ENCODE results near the gene PAPPA2.

The PAPPA2 gene

GRCh38 chr1:176603696-176604095 is 140.7 kb downstream of the PAPPA2 start:
- TF ChIP-seq, protein P1, sequence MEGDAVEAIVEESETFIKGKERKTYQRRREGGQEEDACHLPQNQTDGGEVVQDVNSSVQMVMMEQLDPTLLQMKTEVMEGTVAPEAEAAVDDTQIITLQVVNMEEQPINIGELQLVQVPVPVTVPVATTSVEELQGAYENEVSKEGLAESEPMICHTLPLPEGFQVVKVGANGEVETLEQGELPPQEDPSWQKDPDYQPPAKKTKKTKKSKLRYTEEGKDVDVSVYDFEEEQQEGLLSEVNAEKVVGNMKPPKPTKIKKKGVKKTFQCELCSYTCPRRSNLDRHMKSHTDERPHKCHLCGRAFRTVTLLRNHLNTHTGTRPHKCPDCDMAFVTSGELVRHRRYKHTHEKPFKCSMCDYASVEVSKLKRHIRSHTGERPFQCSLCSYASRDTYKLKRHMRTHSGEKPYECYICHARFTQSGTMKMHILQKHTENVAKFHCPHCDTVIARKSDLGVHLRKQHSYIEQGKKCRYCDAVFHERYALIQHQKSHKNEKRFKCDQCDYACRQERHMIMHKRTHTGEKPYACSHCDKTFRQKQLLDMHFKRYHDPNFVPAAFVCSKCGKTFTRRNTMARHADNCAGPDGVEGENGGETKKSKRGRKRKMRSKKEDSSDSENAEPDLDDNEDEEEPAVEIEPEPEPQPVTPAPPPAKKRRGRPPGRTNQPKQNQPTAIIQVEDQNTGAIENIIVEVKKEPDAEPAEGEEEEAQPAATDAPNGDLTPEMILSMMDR (IDR thresholded peaks at IDR 0.05; ENCODE audit: extremely low read depth, insufficient read depth, missing control alignments): no peak
- in situ Hi-C loops (cut with MboI; ENCODE audit: low pct_unique_long_range_greater_than_20kb, low sequenced_read_pairs, unreplicated experiment): no loop called here
- DNase-seq (ENCODE audit: low spot score): no peak

- no peak for DNase-seq (ENCODE audit: low spot score)
- TF ChIP-seq, protein P1 (IDR thresholded peaks at IDR 0.05; ENCODE audit: extremely low read depth, insufficient read depth, missing control alignments): no peak
- in situ Hi-C loops (cut with MboI; ENCODE audit: low pct_unique_long_range_greater_than_20kb, low sequenced_read_pairs, unreplicated experiment): no loop called here
Observed at GRCh38 chr1:176604461-176604860, 141.5 kb downstream of the PAPPA2 start.

DNA sequence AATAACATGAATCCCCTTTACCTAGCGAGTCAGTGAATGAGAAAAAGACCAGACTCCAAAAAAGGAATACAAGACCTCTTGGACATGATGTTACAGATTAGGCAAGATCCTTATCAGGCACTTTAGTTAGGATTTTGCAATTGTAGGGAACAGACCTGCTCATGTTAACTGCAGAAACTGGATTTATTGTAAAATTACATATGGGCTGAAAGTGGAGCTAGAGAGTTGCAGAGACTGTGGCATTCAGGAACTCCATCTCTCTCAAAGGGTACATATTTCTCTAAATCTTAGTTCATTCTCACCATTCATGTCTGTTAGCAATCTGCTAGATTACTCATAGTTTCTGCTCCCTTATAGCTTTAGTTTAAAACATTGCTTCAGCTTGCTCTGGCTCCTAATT is 142.2 kb downstream of the PAPPA2 start:
- TF ChIP-seq, protein P1 (IDR thresholded peaks at IDR 0.05; ENCODE audit: extremely low read depth, insufficient read depth, missing control alignments): no peak
- in situ Hi-C loops (cut with MboI; ENCODE audit: low pct_unique_long_range_greater_than_20kb, low sequenced_read_pairs, unreplicated experiment): no loop called here
- DNase-seq (ENCODE audit: low spot score): no peak

- no peak for DNase-seq (ENCODE audit: low spot score)
- TF ChIP-seq, protein P1 (IDR thresholded peaks at IDR 0.05; ENCODE audit: extremely low read depth, insufficient read depth, missing control alignments): no peak
- in situ Hi-C loops (cut with MboI; ENCODE audit: low pct_unique_long_range_greater_than_20kb, low sequenced_read_pairs, unreplicated experiment): no loop called here
Observed at GRCh38 chr1:176609556-176610408, 146.8 kb downstream of the PAPPA2 start.

DNA sequence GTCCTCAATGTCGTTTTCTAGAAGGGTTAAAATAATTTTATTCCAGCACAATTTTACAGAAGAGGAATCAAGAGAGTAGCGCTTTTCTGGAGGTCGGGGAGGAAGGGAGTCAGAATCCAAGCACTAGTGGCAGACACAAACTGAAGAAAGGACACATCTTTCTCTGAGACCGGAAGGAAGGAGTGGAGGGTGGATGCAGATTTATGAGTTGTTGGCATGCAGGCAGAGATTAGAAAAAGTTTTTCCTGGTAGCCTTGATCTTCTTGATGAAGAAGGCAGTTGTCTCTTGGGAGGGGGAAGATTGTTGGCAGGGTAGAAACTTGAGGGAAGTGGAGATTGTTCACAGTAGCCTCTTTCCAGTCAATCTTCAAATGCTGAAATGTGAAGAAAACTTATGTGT is 149.8 kb downstream of the PAPPA2 start:
- in situ Hi-C loops (cut with MboI; ENCODE audit: low pct_unique_long_range_greater_than_20kb, low sequenced_read_pairs, unreplicated experiment): no loop called here
- no peak for DNase-seq (ENCODE audit: low spot score)
- TF ChIP-seq, protein P1 (IDR thresholded peaks at IDR 0.05; ENCODE audit: extremely low read depth, insufficient read depth, missing control alignments): no peak

DNA sequence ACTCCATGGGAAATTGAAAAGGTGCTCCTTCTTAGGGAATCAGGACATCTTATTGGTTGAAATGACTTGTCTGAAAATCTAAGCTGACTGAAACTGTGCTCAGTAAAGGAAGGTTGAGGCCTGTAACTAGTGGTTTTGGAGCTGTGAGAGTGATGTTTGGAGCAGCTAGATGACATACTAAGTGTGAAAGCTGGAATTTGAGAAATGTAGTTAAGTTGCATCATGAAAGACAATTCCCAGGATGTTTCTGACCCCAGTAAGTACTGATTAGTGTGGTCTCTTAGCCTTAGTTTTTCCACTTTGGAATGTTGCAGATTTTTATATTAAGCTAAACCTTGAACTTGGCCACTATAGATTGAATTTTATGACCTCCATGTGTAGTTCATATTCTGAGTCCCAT is 154.9 kb downstream of the PAPPA2 start:
- in situ Hi-C loops (cut with MboI; ENCODE audit: low pct_unique_long_range_greater_than_20kb, low sequenced_read_pairs, unreplicated experiment): no loop called here
- TF ChIP-seq, protein P1 (IDR thresholded peaks at IDR 0.05; ENCODE audit: extremely low read depth, insufficient read depth, missing control alignments): no peak

More for the DNA sequence above, 154.9 kb downstream of the PAPPA2 start:
- DNase-seq (ENCODE audit: low spot score): no peak

Measured in GM13977 (cell line).